GM08714 (cell line): Measurements from ENCODE around the gene ANKMY1.

ENCODE experiments used
- H3K4me3 ChIP-seq: fragments of 200-500 bp; sonication (Bioruptor generic); 2 replicates; pipeline ENCODE4 v1.5.1; 2014; ENCODE audit warnings: mild to moderate bottlenecking, low read length, inconsistent platforms
- ZNF274 ChIP-seq: IDR thresholded peaks from 2 replicates; pipeline ENCODE4 v1.6.1; 2012; ENCODE audit warnings: mild to moderate bottlenecking, low read depth, low read length

ANKMY1 gene

GRCh38 chr2:240432430-240432819 lies 125.4 kb downstream of the ANKMY1 start:
- TF ChIP-seq ZNF274, result no peak
- H3K4me3 ChIP-seq, result no peak overlapping the region

GRCh38 chr2:240431661-240432424 lies 125.9 kb downstream of the ANKMY1 start:
- no peak overlapping the region for H3K4me3 ChIP-seq
- TF ChIP-seq ZNF274, result no peak

GRCh38 chr2:240431271-240431660 lies 126.5 kb downstream of the ANKMY1 start:
- TF ChIP-seq ZNF274, result no peak
- no peak overlapping the region for H3K4me3 ChIP-seq

- H3K4me3 ChIP-seq, result no peak overlapping the region
- no peak for TF ChIP-seq ZNF274
Observed at GRCh38 chr2:240430595-240430994, 127.2 kb downstream of the ANKMY1 start.

GRCh38 chr2:240429872-240430491 lies 127.8 kb downstream of the ANKMY1 start:
- TF ChIP-seq ZNF274, result no peak
- no peak overlapping the region for H3K4me3 ChIP-seq
